Kidney epithelial cell (primary cell): ENCODE results near the gene KRTAP20-4. TPM values are rescaled to one million over a fixed set of nuclear protein-coding genes. Genes with fewer than 3 reads are reported as not detected.

Experiments
- DNase-seq: peaks from one replicate; pipeline ENCODE4 v3.0.0-alpha.2; 2010; ENCODE audit warnings: low read depth
- H3K27me3 ChIP-seq: 2 replicates; pipeline ENCODE4 v1.6.0; 2011; ENCODE audit warnings: low read length; ENCODE audit not compliant: control insufficient read depth, insufficient read depth
- H3K36me3 ChIP-seq: 2 replicates; pipeline ENCODE4 v1.5.1; 2011; ENCODE audit warnings: low read length; ENCODE audit not compliant: control insufficient read depth, insufficient read depth
- H3K4me3 ChIP-seq: 2 replicates; pipeline ENCODE4 v1.5.1; 2011; ENCODE audit warnings: low read depth, mild to moderate bottlenecking, control low read depth, low read length
- CTCF ChIP-seq: IDR thresholded peaks from 2 replicates; pipeline ENCODE4 v1.5.1; 2011; ENCODE audit warnings: mild to moderate bottlenecking, moderate library complexity, low read length, control low read depth, inconsistent platforms; ENCODE audit not compliant: insufficient read depth, poor library complexity, severe bottlenecking
- total RNA-seq: library from RNA; depleted of rRNA; stranded (reverse); fragments of >200 nt; gene quantifications from 2 replicates; pipeline ENCODE4 v1.2.3, GENCODE V29; 2015

KRTAP20-4 gene
- total RNA-seq, 1 donor from 2014 or later, result not detected

DNA sequence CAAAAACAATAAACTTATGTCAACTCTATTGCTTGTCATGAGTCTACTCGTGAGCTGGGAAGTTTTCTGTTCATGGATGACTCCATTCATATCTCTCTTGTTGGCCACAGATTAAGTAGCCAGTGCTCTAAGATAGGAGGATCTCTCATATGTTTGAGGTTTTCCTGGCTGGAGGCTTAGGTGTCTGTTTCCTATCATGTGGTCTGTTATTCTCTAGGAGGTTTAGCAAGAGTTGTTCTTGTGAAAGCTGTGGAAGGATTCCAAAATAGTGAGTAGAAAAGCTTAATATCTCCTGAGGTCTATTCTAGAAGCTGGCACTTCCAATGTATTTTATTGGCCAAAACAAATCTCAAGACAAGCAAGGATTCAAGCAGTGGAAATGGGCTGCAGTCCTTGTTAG is 8.8 kb downstream of the KRTAP20-4 start:
- H3K4me3 ChIP-seq, result no peak overlapping the region
- no peaks in the 10 kb centered on the region for H3K36me3 ChIP-seq
- TF ChIP-seq CTCF, result no peak
- DNase-seq, result no peak
- H3K27me3 ChIP-seq, result no peaks in the 10 kb centered on the region

DNA sequence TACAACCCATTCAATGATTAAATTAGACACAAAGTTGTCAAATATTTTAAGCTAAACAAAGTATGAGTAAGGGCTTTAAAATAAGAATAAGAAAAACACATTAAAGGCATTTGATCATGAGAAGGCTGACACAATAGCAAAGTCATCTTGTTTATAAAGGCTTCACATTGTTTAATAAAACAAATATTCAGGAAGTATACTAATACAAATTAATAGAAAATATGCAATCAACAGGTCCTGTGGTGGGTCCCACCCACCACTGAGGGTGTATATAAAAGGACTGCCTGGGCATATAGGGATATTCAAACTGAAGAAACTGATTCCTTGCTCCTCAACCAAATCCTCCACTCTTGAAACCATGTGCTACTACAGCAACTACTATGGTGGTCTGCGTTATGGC is 14.5 kb downstream of the KRTAP20-4 start, which contains the start of gene KRTAP20-2:
TSS of gene KRTAP20-2 (plus strand) at position 301 of the 400 bp plus-strand sequence. CDS start at position 359, 58 bp downstream.
- DNase-seq, result no peak
- Histone ChIP-seq H3K36me3 (no peaks in the 10 kb centered on the region), H3K27me3 (no peaks in the 10 kb centered on the region), H3K4me3 (no peak within 1 kb of the TSS)
- no peak for TF ChIP-seq CTCF

GRCh38 chr21:30638686-30639085 is 18.3 kb downstream of the KRTAP20-4 start:
- no peak for TF ChIP-seq CTCF
- no peaks in the 10 kb centered on the region for H3K36me3 ChIP-seq
- no peaks in the 10 kb centered on the region for H3K27me3 ChIP-seq
- DNase-seq, result no peak
- no peak overlapping the region for H3K4me3 ChIP-seq

DNA sequence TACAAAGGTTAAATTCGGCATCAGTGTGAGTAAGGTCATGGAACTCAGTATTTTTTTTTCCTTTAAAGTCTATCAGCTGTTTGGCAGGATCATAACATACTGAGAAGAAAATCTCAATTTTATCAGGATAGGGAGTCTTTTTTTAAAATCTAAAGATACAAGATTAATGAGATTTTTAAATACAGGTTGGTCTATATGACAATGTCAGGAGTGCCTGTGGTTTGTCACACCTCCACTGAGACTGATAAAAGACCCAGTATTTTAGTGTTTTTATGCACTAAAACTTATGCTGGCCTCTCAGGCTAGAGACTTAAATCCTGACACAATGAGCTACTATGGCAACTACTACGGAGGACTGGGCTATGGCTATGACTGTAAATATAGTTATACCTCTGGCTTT is 22.1 kb downstream of the KRTAP20-4 start, which contains the start of gene KRTAP20-3:
TSS of gene KRTAP20-3 (plus strand) at position 301 of the 400 bp plus-strand sequence.
- no peaks in the 10 kb centered on the region for H3K36me3 ChIP-seq
- no peak within 1 kb of the TSS for H3K4me3 ChIP-seq
- no peak for TF ChIP-seq CTCF
- no peaks in the 10 kb centered on the region for H3K27me3 ChIP-seq
- no peak for DNase-seq

GRCh38 chr21:30646904-30647414 is 26.5 kb downstream of the KRTAP20-4 start:
- no peak for DNase-seq
- no peaks in the 10 kb centered on the region for H3K27me3 ChIP-seq
- no peak overlapping the region for H3K4me3 ChIP-seq
- no peaks in the 10 kb centered on the region for H3K36me3 ChIP-seq
- TF ChIP-seq CTCF, result no peak

DNA sequence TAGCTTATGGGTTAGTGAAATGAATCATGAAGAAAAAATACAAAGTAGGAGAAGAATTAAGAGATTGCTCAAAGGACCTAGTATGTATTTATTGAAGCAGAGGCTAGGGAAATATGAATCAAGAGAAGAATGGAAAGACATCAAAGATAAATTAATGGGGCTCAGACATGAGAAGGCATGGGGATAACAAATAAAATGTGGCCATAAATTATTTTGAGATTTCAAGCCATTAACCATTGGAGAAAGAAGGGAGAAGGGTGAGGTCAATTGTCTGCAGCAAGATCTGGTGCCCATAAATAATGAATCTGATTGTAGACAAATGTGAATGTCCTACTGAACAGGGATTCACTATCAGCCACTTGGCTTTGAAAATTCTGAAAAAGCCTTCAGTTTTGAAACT is 32.5 kb downstream of the KRTAP20-4 start:
- Histone ChIP-seq H3K4me3 (no peak overlapping the region), H3K36me3 (no peaks in the 10 kb centered on the region), H3K27me3 (no peaks in the 10 kb centered on the region)
- no peak for DNase-seq
- TF ChIP-seq CTCF, result no peak
